Fibroblast of skin of right biceps (primary cell): ENCODE measurements around the gene CES2.
"Not testable (repeated sequence)": the region's sequence is repeated elsewhere in the genome, so short reads cannot be mapped to it uniquely, and the experiment has no call there.

ENCODE experiments used
- DNase-seq: peaks from one replicate; pipeline ENCODE4 v3.0.0-alpha.2; 2013

The CES2 gene

DNA sequence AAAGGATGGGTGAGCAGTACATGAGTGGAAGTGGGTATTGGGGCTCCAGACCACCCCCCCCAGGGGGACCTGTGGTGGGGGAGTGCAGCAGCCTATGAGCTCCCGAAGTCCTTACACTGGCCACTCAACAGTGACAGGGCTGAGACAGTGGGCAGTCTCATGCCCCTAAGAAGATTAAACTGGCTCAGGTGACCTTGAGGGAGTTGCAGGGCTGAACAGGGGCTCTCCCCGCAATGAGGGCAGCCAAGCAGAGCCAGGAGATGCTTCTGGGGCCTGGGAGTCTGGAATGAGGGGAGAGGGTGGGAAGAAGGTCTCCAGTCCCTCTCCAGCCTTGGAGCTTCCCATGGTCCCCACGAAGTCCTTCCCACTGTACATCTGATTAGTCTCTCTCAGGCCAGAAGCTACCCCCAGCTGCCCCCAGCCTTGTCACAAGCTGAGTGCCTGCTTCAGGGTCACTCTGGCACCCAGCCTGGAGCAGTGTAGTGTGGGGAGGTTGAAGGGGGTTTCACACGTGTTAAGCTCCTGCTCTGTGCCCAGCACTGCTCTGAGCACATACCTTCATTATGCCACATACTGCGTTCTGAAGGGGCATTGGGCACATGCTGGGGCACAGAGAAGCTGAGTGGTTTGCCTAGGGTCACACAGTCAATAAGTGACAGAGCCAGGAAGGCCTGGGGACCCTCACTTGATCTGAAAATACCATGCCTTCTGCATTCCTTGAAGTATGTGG is 15.6 kb upstream of the CES2 start:
- no peak for DNase-seq

- no peak for DNase-seq
Observed at GRCh38 chr16:66920299-66920590, 15.1 kb upstream of the CES2 start.

DNA sequence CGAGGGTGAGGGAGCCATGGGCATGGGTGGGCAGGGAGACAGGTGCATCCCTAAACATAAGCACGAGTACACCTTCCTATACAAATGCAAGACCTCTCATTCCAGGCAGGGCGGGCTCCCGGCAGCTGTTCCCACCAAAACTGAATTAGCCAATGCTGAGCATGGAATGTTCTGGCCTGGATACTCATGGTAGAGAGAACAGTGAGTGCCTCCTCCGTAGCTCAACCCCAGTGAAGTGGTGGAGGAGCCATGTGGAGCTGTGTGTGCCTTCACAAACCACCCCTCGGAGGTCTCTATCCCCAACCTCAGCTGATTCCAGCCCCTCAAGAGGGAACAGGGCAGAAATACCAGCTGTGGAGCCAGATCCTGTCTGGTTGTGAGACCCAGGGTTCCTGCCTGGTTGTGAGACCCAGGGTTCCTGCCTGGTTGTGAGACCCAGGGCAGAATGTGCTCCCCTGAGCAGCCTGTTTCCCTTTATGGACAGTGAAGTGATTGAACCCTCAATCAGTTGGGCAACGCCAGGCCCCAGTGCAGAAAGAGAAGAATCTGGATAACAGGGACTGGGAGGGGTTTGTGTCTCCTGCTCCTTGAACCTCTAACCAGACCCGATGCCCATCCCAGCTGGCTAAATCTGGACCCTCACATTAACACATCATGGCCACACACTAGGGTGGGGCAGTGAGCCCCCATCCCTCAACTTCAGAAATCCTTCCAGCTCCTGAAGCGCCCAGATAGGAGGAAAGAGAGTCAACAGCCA is 14.2 kb upstream of the CES2 start:
- DNase-seq, result no peak

DNA sequence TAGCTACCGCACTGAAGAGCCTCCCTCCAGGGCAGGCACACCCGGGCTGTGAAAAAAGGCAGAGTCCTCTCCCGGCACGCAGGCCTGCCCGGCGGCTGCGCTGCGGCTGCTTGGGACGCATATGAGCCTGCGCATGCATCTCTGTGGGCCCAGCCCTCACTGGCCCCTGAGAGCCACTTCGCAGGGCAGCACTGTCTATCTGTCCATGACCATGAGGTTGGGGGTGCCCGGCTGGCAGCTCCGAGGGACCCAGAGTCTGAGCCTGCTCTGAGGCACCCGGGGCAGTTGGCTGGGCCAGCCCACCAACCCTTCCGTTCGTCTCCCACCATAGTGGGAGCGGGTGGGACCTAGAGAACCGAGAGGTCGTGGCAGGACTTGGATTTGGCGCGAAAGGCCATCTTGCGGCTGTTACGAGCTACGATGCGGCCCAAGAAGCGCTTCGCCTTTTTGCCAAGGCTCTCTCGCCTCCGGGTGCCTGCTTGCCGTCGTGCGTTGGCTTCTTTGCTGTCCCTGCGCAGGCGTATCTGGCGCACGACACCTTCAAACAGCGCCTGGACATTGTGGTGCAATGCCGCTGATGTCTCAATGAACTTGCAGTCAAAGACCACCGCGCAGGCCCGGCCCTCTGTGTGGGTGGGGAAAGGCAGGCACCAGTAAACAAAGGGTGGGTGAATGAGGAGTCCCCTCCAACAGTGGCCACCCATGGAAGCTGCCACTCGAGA is 13.4 kb upstream of the CES2 start:
- no peak for DNase-seq

GRCh38 chr16:66923247-66923731 is 12.0 kb upstream of the CES2 start:
- no peak for DNase-seq

GRCh38 chr16:66923866-66924265 is 11.4 kb upstream of the CES2 start:
- DNase-seq, result no peak

GRCh38 chr16:66924527-66925321 is 10.6 kb upstream of the CES2 start:
- no peak for DNase-seq

GRCh38 chr16:66925322-66925840 is 9.9 kb upstream of the CES2 start, which contains the start of gene RRAD:
RRAD (minus strand) TSS chr16:66925535; CDS start chr16:66925179, 356 bp downstream.
- DNase-seq, result no peak

DNA sequence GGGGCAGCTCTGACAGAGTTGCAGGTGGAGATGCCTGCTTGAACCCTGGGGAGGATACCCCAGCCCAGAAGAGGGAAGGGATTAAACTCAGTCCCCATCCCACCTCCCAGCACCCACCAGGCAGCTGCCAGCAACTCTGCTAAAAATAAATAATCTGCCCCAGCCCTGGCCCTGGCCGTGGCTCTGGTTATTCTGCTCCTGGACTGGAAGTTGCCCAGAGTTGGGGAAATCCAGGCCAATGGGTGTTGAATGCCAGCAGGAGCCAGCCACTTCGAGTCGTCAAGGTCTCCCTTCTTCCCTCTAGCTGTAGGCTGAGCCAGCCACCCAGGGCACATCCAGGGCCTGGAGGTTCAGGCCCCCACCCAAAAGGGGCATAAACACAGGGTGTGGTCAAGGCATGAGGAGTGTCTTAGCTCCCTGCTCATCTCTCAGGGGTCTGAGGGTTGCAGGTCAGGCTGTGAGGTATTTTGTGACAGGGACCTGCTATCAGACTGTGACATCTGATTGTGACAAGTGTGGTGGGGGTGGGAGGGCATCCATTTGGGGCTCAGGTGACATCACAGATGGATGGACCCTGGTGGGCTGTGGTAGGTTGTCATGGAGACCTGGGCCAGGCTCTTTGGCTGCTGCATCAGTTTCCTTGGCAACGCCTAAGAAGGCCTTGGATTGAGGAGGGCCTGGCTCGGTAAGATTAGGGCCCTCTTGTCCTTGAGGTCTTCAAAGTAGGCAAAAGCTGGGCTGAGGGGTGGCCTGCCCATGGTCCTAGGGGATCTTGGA is 9.0 kb upstream of the CES2 start:
- no peak for DNase-seq

- DNase-seq, result peak; percentile 74
Observed at GRCh38 chr16:66926961-66927436, 8.3 kb upstream of the CES2 start.

DNA sequence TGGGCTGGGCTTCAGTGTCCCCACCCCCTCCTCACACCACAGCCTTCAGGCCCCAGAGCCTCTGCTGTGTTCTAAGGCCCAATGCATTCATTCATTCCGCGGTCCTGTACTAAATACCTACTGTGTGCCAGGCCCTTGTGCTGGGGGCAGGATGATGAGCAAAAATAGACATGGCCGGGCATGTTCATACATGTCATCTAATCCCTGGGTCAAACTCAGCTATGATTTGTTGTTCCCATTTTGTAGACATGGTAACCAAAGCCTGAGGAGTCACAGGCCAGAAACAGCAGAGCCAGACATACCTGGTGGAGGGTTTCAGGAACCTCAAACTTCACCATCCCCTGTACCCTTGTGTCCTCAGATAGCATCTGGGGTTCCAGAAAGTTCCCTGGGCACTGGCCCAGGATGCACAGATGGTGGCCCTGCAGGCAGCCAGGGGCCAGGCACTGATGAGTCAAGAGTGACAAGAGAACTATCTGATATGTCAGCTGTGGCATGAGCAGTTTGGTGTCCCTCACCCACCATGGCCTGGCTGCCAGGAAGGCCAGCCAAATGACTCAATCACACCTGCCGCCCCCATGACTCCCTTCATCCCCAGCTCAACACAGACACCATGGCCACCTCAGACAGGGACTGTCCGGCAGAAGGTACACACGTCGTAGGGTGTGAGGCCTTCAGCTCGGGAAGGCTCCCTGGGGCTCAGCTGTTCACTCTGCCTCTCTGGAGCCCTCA is 7.2 kb upstream of the CES2 start:
- no peak for DNase-seq

- DNase-seq, result peak; percentile 13
Observed at GRCh38 chr16:66928702-66929388, 6.5 kb upstream of the CES2 start.

GRCh38 chr16:66930189-66930588 is 5.1 kb upstream of the CES2 start:
- DNase-seq, result peak; percentile 34

DNA sequence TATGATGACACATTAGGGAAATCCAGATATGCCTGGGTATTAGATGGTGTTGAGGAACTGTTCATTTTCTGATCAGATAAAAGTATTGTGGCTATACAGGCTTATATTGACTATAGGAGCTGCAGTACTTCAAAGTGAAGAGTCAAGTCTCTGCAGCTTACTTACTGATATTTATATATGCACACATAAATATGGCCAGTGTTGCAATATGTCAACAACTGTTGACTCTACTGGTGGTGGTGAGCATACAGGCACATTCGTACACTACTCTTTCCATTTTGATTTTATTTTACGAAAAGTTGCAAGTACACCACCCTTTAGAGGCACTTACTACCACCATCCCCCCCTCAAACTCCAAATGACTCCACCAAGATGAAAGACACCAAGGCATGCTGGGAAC is 3.7 kb upstream of the CES2 start:
- DNase-seq, result no peak

GRCh38 chr16:66932076-66932475 is 3.2 kb upstream of the CES2 start:
- no peak for DNase-seq

DNA sequence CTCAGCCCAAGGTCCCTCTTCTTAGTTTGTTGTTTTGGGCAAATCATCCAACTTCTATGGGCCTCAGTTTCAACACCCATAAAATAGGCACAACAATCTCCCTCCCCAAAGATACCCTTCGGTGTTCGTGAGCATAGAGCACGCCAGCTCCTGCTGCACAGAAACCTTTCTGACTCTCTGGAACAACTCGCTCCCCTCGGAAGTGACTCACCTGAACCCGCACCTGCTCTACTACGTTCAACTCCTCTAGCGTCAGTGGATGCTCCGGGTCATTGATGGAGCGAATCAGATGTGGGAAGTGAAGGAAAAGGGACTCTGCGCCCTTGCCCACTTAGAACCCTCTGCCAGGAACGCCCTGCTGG is 1.6 kb upstream of the CES2 start:
- DNase-seq, result no peak

- DNase-seq, result peak; percentile 84
Observed at GRCh38 chr16:66934138-66934838, 1.0 kb upstream of the CES2 start, which contains the start of gene CIAO2B. CIAO2B (minus strand) TSS chr16:66934402; CDS start chr16:66934364, 38 bp downstream.

GRCh38 chr16:66934839-66935313 is 440 bp upstream of the CES2 start:
- not testable (repeated sequence) for DNase-seq

DNA sequence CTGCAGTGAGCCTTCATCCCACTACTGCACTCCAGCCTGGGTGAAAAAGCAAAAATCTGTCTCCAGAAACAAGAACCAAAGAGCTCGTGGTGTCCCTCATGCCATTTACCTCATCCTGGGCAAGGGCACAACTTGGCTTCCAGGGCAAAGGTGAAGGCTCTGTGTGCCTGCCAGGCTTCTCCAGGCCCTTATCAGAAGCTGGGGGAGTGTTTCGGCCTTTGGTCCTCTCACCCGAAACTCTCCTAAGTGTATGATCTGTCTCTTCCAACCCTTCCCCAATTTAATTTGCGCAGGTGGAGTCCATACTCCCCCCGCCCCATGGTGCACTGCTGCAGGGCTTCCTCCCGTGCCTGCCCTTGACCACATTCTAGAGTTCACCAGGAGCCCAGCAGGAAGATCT is 1.1 kb downstream of the CES2 start:
- DNase-seq, result no peak
